ENCODE results near the gene YPEL2. TPM values are rescaled to one million over a fixed set of nuclear protein-coding genes. Genes with fewer than 3 reads are reported as not detected.

YPEL2 gene
- total RNA-seq, 1 experiment from 2014 or later, result 1.1 TPM

DNA sequence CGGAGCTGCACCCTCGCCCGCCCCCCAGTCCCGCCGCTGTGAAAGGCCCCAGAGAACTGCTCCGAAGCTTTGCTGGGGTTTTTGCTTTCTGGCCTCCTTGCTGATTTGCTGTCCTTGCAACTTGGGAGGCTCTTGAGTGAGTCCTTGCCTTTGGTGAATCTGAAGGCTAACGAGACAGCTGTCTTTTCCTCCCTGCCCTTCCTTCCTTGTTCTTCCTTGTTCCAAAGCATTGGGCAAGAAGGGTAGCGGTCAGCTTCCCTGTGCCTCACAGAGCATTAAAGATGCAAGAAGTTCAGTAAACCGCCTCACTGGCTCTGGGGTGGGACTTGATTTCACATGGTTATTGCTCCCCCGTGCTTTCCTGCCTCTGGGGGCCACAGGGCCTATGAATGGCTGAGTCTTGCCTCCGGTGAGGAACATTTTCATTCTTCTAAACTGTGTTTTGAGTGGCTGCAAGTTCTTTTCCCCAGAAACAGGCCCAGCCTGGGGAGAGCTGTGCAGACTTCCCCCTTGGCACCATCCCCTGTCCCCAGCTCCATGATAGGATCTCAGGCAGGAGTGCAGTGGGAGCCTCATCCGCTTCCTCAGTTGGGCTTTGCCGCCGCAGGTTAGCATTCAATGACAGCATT is 1.4 kb downstream of the YPEL2 start:
- in situ Hi-C loops (cut with HindIII; ENCODE audit: low pct_unique_long_range_greater_than_20kb, low sequenced_read_pairs), result no loop called here
- peaks cover 4% of the 10 kb centered on the region; the same call in 1 of the 2 replicates for H3K27me3 ChIP-seq (ENCODE audit: control insufficient read depth, insufficient read depth, low read length)
- no peaks in the 10 kb centered on the region; the same call in 1 of the 2 replicates for H3K36me3 ChIP-seq (ENCODE audit: control insufficient read depth, insufficient read depth, low read length)
- peak overlapping the region; percentile 51 to 57 for H3K4me3 ChIP-seq (ENCODE audit: low read depth in 2 of 2, low read length in 2 of 2)
- ChIA-PET POLR2A (no interaction called here), CTCF (interaction anchor here (0.6 kb wide), 1 partner anchor 9 kb away, joined by 4 read pairs; no protein-coding TSS in a partner anchor)
- TF ChIP-seq POLR2AphosphoS5 (IDR thresholded peaks at IDR 0.05; ENCODE audit: low read depth, low read length), result no peak
- TF ChIP-seq CTCF (IDR thresholded peaks at IDR 0.05), result no peak
- TF ChIP-seq SIN3A (IDR thresholded peaks at IDR 0.05; ENCODE audit: borderline replicate concordance, insufficient read depth, low read depth, low read length), result no peak
- no peak for TF ChIP-seq TCF7L2 (IDR thresholded peaks at IDR 0.05; ENCODE audit: low read depth, low read length)
- TF ChIP-seq REST (IDR thresholded peaks at IDR 0.05; ENCODE audit: insufficient read depth in 1 of 2, low read depth in 2 of 2, low read length in 1 of 2), result no peak
- H3K4me1 ChIP-seq (ENCODE audit: control insufficient read depth, insufficient read depth, low read length), result peaks cover 9% of the 10 kb centered on the region
- no peak overlapping the region for H3K27ac ChIP-seq (ENCODE audit: low read length)
- ATAC-seq, result no peak
- no peaks in the 10 kb centered on the region for H3K9me3 ChIP-seq (ENCODE audit: control insufficient read depth, insufficient read depth, low read depth, low read length)
- DNase-seq (ENCODE audit: low read depth, low spot score), result no peak
- no TSS peak for BruUV-seq (replicated peaks)
- intact Hi-C loops (cut with micrococcal nuclease; ENCODE audit: unreplicated experiment), result no loop called here

- Histone ChIP-seq H3K27me3 (ENCODE audit: control insufficient read depth, insufficient read depth, low read length) (peaks cover 4% of the 10 kb centered on the region; the same call in 1 of the 2 replicates), H3K27ac (ENCODE audit: low read length) (no peak overlapping the region), H3K36me3 (ENCODE audit: control insufficient read depth, insufficient read depth, low read length) (no peaks in the 10 kb centered on the region; the same call in 1 of the 2 replicates), H3K4me3 (ENCODE audit: low read depth in 2 of 2, low read length in 2 of 2) (no peak overlapping the region), H3K4me1 (ENCODE audit: control insufficient read depth, insufficient read depth, low read length) (peaks cover 9% of the 10 kb centered on the region), H3K9me3 (ENCODE audit: control insufficient read depth, insufficient read depth, low read depth, low read length) (no peaks in the 10 kb centered on the region)
- ATAC-seq, result no peak
- no TSS peak for BruUV-seq (replicated peaks)
- ChIA-PET POLR2A (no interaction called here), CTCF (no interaction called here)
- in situ Hi-C loops (cut with HindIII; ENCODE audit: low pct_unique_long_range_greater_than_20kb, low sequenced_read_pairs) (no loop called here), intact Hi-C loops (cut with micrococcal nuclease; ENCODE audit: unreplicated experiment) (no loop called here)
- TF ChIP-seq TCF7L2 (IDR thresholded peaks at IDR 0.05; ENCODE audit: low read depth, low read length) (no peak), CTCF (IDR thresholded peaks at IDR 0.05) (no peak), POLR2AphosphoS5 (IDR thresholded peaks at IDR 0.05; ENCODE audit: low read depth, low read length) (no peak), REST (IDR thresholded peaks at IDR 0.05; ENCODE audit: insufficient read depth in 1 of 2, low read depth in 2 of 2, low read length in 1 of 2) (no peak), SIN3A (IDR thresholded peaks at IDR 0.05; ENCODE audit: borderline replicate concordance, insufficient read depth, low read depth, low read length) (no peak)
- DNase-seq (ENCODE audit: low read depth, low spot score), result no peak
Observed at GRCh38 chr17:59333836-59334235, 2.4 kb downstream of the YPEL2 start.

Data from Panc1 (cell line).